H1 (cell line): Measurements from ENCODE around the gene C2orf92. TPM values are rescaled to one million over a fixed set of nuclear protein-coding genes. Genes with fewer than 3 reads are reported as not detected.
"Not testable (repeated sequence)": the region's sequence is repeated elsewhere in the genome, so short reads cannot be mapped to it uniquely, and the experiment has no call there.

Experiments used
- CTCF ChIA-PET: fragments of 300-600 bp; sonication (Branson Sonifier 250); formaldehyde crosslinking; loops from one replicate; lab custom pipeline; 2021; ENCODE audit not compliant: partially characterized antibody; lab: Charles Lee
- POLR2A ChIA-PET: fragments of 300-600 bp; sonication (Branson Sonifier 250); formaldehyde crosslinking; loops from one replicate; lab custom pipeline; 2021; ENCODE audit warnings: inconsistent platforms; ENCODE audit not compliant: partially characterized antibody; lab: Charles Lee
- DNase-seq, 2 experiments: peaks; one replicate each; pipeline versions ENCODE4 v3.0.0 to v3.0.0-alpha.2; 2010 to 2022; ENCODE audit warnings: low spot score in 2 of 2, low read depth in 1 of 2, mixed read lengths in 1 of 2
- FAIRE-seq: peaks from 2 replicates; lab custom pipeline; 2011; peaks lifted over from hg19 to GRCh38; lab: Jason Lieb, UNC
- H2AFZ ChIP-seq: 2 replicates; pipeline ENCODE4 v1.8.1; 2012; ENCODE audit warnings: low read length, inconsistent platforms
- H2AK5ac ChIP-seq: 2 replicates; pipeline ENCODE4 v1.6.1; 2013; ENCODE audit warnings: low read depth, low read length
- H2BK120ac ChIP-seq: replicated peaks from 2 replicates; pipeline ENCODE3; 2013; ENCODE audit warnings: low read depth, low read length, inconsistent platforms
- H2BK12ac ChIP-seq: 2 replicates; pipeline ENCODE4 v1.6.1; 2013; ENCODE audit warnings: low read depth, low read length
- H2BK15ac ChIP-seq: 2 replicates; pipeline ENCODE4 v1.6.1; 2013; ENCODE audit warnings: low read length
- H2BK20ac ChIP-seq: 2 replicates; pipeline ENCODE4 v1.6.1; 2013; ENCODE audit warnings: low read length
- H2BK5ac ChIP-seq: 2 replicates; pipeline ENCODE4 v1.6.1; 2013; ENCODE audit warnings: low read depth, low read length
- H3K14ac ChIP-seq: 2 replicates; pipeline ENCODE4 v1.6.1; 2013; ENCODE audit warnings: inconsistent platforms; ENCODE audit not compliant: insufficient read length
- H3K18ac ChIP-seq: 2 replicates; pipeline ENCODE4 v1.6.1; 2013; ENCODE audit warnings: low read length; ENCODE audit errors: extremely low read depth
- H3K23ac ChIP-seq: 2 replicates; pipeline ENCODE4 v1.6.1; 2013; ENCODE audit warnings: inconsistent platforms; ENCODE audit not compliant: insufficient read length
- H3K23me2 ChIP-seq: 2 replicates; pipeline ENCODE4 v1.6.1; 2013; ENCODE audit warnings: low read depth, low read length
- H3K27ac ChIP-seq: 2 replicates; pipeline ENCODE4 v1.6.1; 2011; ENCODE audit warnings: low read depth, low read length, inconsistent platforms
- H3K27me3 ChIP-seq, 4 experiments: replicated peaks in 1 of 4; 1 replicate in 1 of 4; 2 replicates in 3 of 4; pipeline versions ENCODE4 v1.6.1 to v1.8.1; 2011 to 2013; ENCODE audit warnings: low read length in 3 of 4, mild to moderate bottlenecking in 3 of 4, inconsistent platforms in 2 of 4, mixed read lengths in 2 of 4, moderate library complexity in 1 of 4; ENCODE audit not compliant: control insufficient read depth in 3 of 4, insufficient read depth in 3 of 4; ENCODE audit errors: extremely low read depth in 1 of 4
- H3K36me3 ChIP-seq, 4 experiments: 2 replicates each; pipeline versions ENCODE4 v1.6.1 to v1.8.1; 2011 to 2013; ENCODE audit warnings: mild to moderate bottlenecking in 4 of 4, low read length in 3 of 4, moderate library complexity in 2 of 4, control low read depth in 1 of 4, inconsistent platforms in 1 of 4; ENCODE audit not compliant: insufficient read depth in 4 of 4, control insufficient read depth in 2 of 4
- H3K4ac ChIP-seq: replicated peaks from 2 replicates; pipeline ENCODE3; 2013; ENCODE audit warnings: low read length, low read depth, mixed read lengths, inconsistent platforms; ENCODE audit not compliant: insufficient read length
- H3K4me1 ChIP-seq, 4 experiments: replicated peaks in 1 of 4; 1 replicate in 1 of 4; 2 replicates in 3 of 4; pipeline versions ENCODE4 v1.6.1 to v1.8.1; 2011 to 2013; ENCODE audit warnings: low read length in 3 of 4, inconsistent platforms in 2 of 4, mixed read lengths in 1 of 4; ENCODE audit not compliant: insufficient read depth in 4 of 4, control insufficient read depth in 3 of 4
- H3K4me2 ChIP-seq, 2 experiments: 2 replicates each; pipeline versions ENCODE4 v1.6.1 to v1.8.1; 2011 to 2013; ENCODE audit warnings: low read depth in 2 of 2, low read length in 2 of 2, control low read depth in 1 of 2, inconsistent platforms in 1 of 2, mild to moderate bottlenecking in 1 of 2; ENCODE audit not compliant: insufficient read depth in 1 of 2
- H3K4me3 ChIP-seq, 4 experiments: fragments of 200-600, 300-600 bp in 1 of 4; sonication (generic), shearing (Covaris generic), sonication (Bioruptor Twin) in 1 of 4; 2 replicates each; pipeline versions ENCODE4 v1.5.1 to v1.8.1; 2011 to 2016; ENCODE audit warnings: low read length in 4 of 4, low read depth in 3 of 4, control low read depth in 2 of 4, inconsistent platforms in 2 of 4, mild to moderate bottlenecking in 2 of 4, mixed read lengths in 1 of 4, moderate library complexity in 1 of 4; ENCODE audit not compliant: insufficient read depth in 2 of 4; ENCODE audit errors: extremely low read depth in 1 of 4
- H3K56ac ChIP-seq: replicated peaks from 2 replicates; pipeline ENCODE3; 2013; ENCODE audit warnings: low read depth, mild to moderate bottlenecking, mixed read lengths, low read length, inconsistent platforms; ENCODE audit not compliant: insufficient read length
- H3K79me1 ChIP-seq: 2 replicates; pipeline ENCODE4 v1.6.1; 2013; ENCODE audit warnings: low read depth, low read length, control low read depth
- H3K79me2 ChIP-seq, 2 experiments: 2 replicates each; pipeline versions ENCODE4 v1.6.1 to v1.8.1; 2012 to 2013; ENCODE audit warnings: low read length in 2 of 2, mild to moderate bottlenecking in 2 of 2, inconsistent platforms in 1 of 2; ENCODE audit not compliant: insufficient read depth in 2 of 2, control insufficient read depth in 1 of 2
- H3K9ac ChIP-seq, 4 experiments: replicated peaks in 1 of 4; 1 replicate in 1 of 4; 2 replicates in 3 of 4; pipeline versions ENCODE4 v1.6.1 to v1.8.1; 2011 to 2013; ENCODE audit warnings: low read depth in 3 of 4, low read length in 3 of 4, control low read depth in 2 of 4, mild to moderate bottlenecking in 2 of 4, moderate library complexity in 2 of 4, inconsistent platforms in 1 of 4; ENCODE audit errors: extremely low read depth in 1 of 4
- H3K9me3 ChIP-seq, 2 experiments: 2 replicates each; pipeline versions ENCODE4 v1.6.1 to v1.8.1; 2012 to 2013; ENCODE audit warnings: mild to moderate bottlenecking in 2 of 2, moderate library complexity in 2 of 2, control low read depth in 1 of 2, inconsistent platforms in 1 of 2, low read depth in 1 of 2, low read length in 1 of 2, mixed read lengths in 1 of 2; ENCODE audit not compliant: insufficient read depth in 2 of 2
- H4K20me1 ChIP-seq, 2 experiments: replicated peaks in 1 of 2; 2 replicates each; pipeline versions ENCODE3 to v1.8.1; 2011 to 2013; ENCODE audit warnings: inconsistent platforms in 2 of 2, low read length in 2 of 2, mild to moderate bottlenecking in 1 of 2; ENCODE audit not compliant: insufficient read depth in 2 of 2, control insufficient read depth in 1 of 2
- H4K5ac ChIP-seq: 2 replicates; pipeline ENCODE4 v1.6.1; 2013; ENCODE audit warnings: low read length, low read depth, mixed read lengths, inconsistent platforms; ENCODE audit not compliant: insufficient read length
- H4K8ac ChIP-seq: 2 replicates; pipeline ENCODE4 v1.8.0; 2013; ENCODE audit warnings: mild to moderate bottlenecking, moderate library complexity, low read length, inconsistent platforms; ENCODE audit not compliant: insufficient read depth; ENCODE audit errors: extremely low read depth
- H4K91ac ChIP-seq: replicated peaks from 2 replicates; pipeline ENCODE3; 2013; ENCODE audit warnings: low read length, mixed read lengths, inconsistent platforms; ENCODE audit not compliant: insufficient read length
- WGBS, 2 experiments: shearing (Covaris generic) in 1 of 2; methylation state at CpG; one replicate each; pipeline versions ENCODE4 v1.1.6 to v1.1.7; 2013 to 2015; ENCODE audit warnings: low lambda C conversion rate in 2 of 2, mixed read lengths in 2 of 2, inconsistent platforms in 1 of 2, low coverage in 1 of 2, missing lambda C conversion rate in 1 of 2; ENCODE audit not compliant: insufficient replicate concordance in 2 of 2, insufficient coverage in 1 of 2, insufficient read length in 1 of 2; ENCODE audit errors: extremely low coverage in 1 of 2, missing lambda C conversion rate in 1 of 2; 5-methylcytosine and 5-hydroxymethylcytosine counted together
- polyA plus RNA-seq, 7 experiments: library from polyadenylated mRNA; depleted of rRNA in 3 of 7; stranded (reverse) in 5 of 7; unstranded in 2 of 7; fragments of >200 nt in 5 of 7; fragments of 200-250 nt in 2 of 7; gene quantifications; 1 replicate in 5 of 7; 2 replicates in 1 of 7; 4 replicates in 1 of 7; pipeline versions ENCODE4 v1.2.1 to v1.2.3, GENCODE V29; 2011 to 2013; ENCODE audit warnings: missing spikeins in 2 of 7, mixed read lengths in 2 of 7
- total RNA-seq: library from RNA; stranded (reverse); fragmentation: NEBNext Ultra II Directional; extraction: Animal tissue kit (Norgen Biotek cat#: 25700); gene quantifications from 2 replicates; pipeline ENCODE4 v1.2.1, GENCODE V29; 2021

Gene C2orf92
- total and polyA plus RNA-seq, 2 of the 8 experiments (the other 6 are each of a cell fraction or from before 2014, with no cell fraction given) = 2.3 to 3.7 TPM

DNA sequence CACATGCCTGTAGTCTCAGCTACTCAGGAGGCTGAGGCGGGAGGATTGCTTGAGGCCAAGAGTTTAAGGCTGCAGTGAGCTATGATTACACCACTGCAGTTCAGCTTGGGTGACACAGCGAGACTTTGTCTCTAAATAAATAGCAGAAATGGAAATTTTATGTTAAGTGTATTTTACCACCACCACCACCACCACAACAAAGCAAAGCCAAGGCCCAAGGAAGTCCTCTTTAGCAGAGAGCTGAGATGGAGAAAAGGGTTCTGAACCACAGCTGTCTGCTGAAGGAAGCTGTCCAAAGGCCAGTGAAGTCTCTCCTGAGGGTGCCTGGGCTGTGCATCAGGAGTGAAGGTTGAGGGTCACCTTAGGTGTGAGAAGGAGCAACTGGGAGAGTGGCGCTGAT is 17.7 kb downstream of the C2orf92 start:
- not testable (repeated sequence) for H3K79me1 ChIP-seq, H3K4me3 ChIP-seq, H3K18ac ChIP-seq, H2BK5ac ChIP-seq, H3K27ac ChIP-seq, H3K4me1 ChIP-seq, H4K5ac ChIP-seq, H2AFZ ChIP-seq, FAIRE-seq, H3K14ac ChIP-seq, H3K9ac ChIP-seq, H2BK12ac ChIP-seq, H4K20me1 ChIP-seq, H3K4me2 ChIP-seq, H3K36me3 ChIP-seq, H3K4ac ChIP-seq, H3K9me3 ChIP-seq, H2BK20ac ChIP-seq, H2AK5ac ChIP-seq, H3K27me3 ChIP-seq, H2BK120ac ChIP-seq, DNase-seq, H4K8ac ChIP-seq, H2BK15ac ChIP-seq, H4K91ac ChIP-seq, H3K79me2 ChIP-seq, H3K56ac ChIP-seq, H3K23me2 ChIP-seq, H3K23ac ChIP-seq
- WGBS, 2 experiments = 100% methylated on average over 2 of the region's 3 CpGs; no CpG with 5 or more reads in 1 of the 2 experiments
- ChIA-PET CTCF (interaction anchor here (1.0 to 1.9 kb wide), 5 partner anchors 10 to 23 kb away, joined by 3 to 7 read pairs (median 6); partner anchors contain the start of gene ACTR1B), POLR2A (interaction anchor here (1.6 kb wide), 1 partner anchor 24 kb away, joined by 4 read pairs; the partner anchor contains the start of gene ACTR1B)
